Measurements from ENCODE around the gene ZNF33A. TPM values are rescaled to one million over a fixed set of nuclear protein-coding genes. Genes with fewer than 3 reads are reported as not detected.

Gene ZNF33A
- total and polyA plus RNA-seq, 2 of the 4 experiments (the other 2 are of a cell fraction), result 5.6 to 14.3 TPM

GRCh38 chr10:37991655-37992054 is 18.8 kb upstream of the ZNF33A start:
- CTCF ChIA-PET, result no interaction called here
- Histone ChIP-seq H3K79me1 (ENCODE audit: low read depth in 1 of 2, low read length in 2 of 2) (no peaks in the 10 kb centered on the region), H2BK20ac (ENCODE audit: low read depth, low read length) (no peak overlapping the region), H2BK5ac (ENCODE audit: low read depth, low read length, poor library complexity, severe bottlenecking) (no peak overlapping the region), H2AFZ (replicated peaks; ENCODE audit: low read length, poor library complexity) (no peak overlapping the region), H2BK15ac (ENCODE audit: low read depth, low read length) (no peak overlapping the region), H3K9me1 (ENCODE audit: insufficient read depth, low read length) (no peaks in the 10 kb centered on the region), H3K56ac (ENCODE audit: extremely low read depth, insufficient read depth, low read length) (no peak overlapping the region), H3K14ac (replicated peaks; ENCODE audit: low read depth, low read length) (no peak overlapping the region), H3K4ac (ENCODE audit: low read depth, low read length) (no peak overlapping the region), H3K4me2 (ENCODE audit: low read depth, low read length) (no peak overlapping the region), H4K8ac (ENCODE audit: low read depth in 2 of 2, low read length in 2 of 2) (no peak overlapping the region), H2AK9ac (replicated peaks; ENCODE audit: low read depth, low read length, poor library complexity) (no peak overlapping the region), H3K4me1 (ENCODE audit: control insufficient read depth, insufficient read depth, low read length) (no peaks in the 10 kb centered on the region), H3K4me3 (ENCODE audit: insufficient read depth, low read depth, low read length) (no peak overlapping the region), H3K27me3 (ENCODE audit: control insufficient read depth, insufficient read depth, low read length) (no peaks in the 10 kb centered on the region), H3K23ac (ENCODE audit: low read depth, low read length) (no peak overlapping the region), H3K9me3 (ENCODE audit: control insufficient read depth, insufficient read depth, low read length) (no peaks in the 10 kb centered on the region), H4K20me1 (ENCODE audit: insufficient read depth, low read length) (no peaks in the 10 kb centered on the region), H3K18ac (ENCODE audit: low read depth, low read length) (no peak overlapping the region), H2BK120ac (ENCODE audit: low read depth, low read length) (no peak overlapping the region), H4K91ac (ENCODE audit: insufficient read depth, low read depth, low read length) (no peak overlapping the region), H3K36me3 (ENCODE audit: control insufficient read depth, insufficient read depth, low read length) (no peaks in the 10 kb centered on the region), H4K5ac (ENCODE audit: low read depth, low read length) (no peak overlapping the region), H2AK5ac (ENCODE audit: low read depth, low read length) (no peak overlapping the region), H3K9ac (ENCODE audit: low read depth, low read length) (no peak overlapping the region), H3K27ac (ENCODE audit: insufficient read depth, low read length) (no peak overlapping the region)
- in situ Hi-C loops (cut with MboI; ENCODE audit: low sequenced_read_pairs), result loop anchor here (25.0 kb wide), 1 partner anchor 371 kb away; no protein-coding TSS in a partner anchor
- dilution Hi-C loops (cut with HindIII; ENCODE audit: low sequenced_read_pairs, unreplicated experiment), result no loop called here
- intact Hi-C loops (cut with micrococcal nuclease), result no loop called here
- ATAC-seq (ENCODE audit: low read depth) (no peak), DNase-seq (no peak)
- WGBS, 2 experiments (ENCODE audit: extremely low coverage in 2 of 2, insufficient read length in 1 of 2), result no CpG with 5 or more reads among the region's 2 CpGs
- TF ChIP-seq RAD21 (IDR thresholded peaks at IDR 0.05; ENCODE audit: low read length) (no peak), MAZ (IDR thresholded peaks at IDR 0.05; ENCODE audit: borderline replicate concordance, low read depth, low read length) (no peak), RCOR1 (IDR thresholded peaks at IDR 0.05; ENCODE audit: insufficient replicate concordance, low read length) (no peak)
- no TSS peak for BruUV-seq (replicated peaks)
- POLR2A ChIA-PET (ENCODE audit: unreplicated experiment), result no interaction called here

Data from IMR-90 (cell line).